ENCODE data around the gene HPSE2. TPM values are rescaled to one million over a fixed set of nuclear protein-coding genes. Genes with fewer than 3 reads are reported as not detected.

HPSE2 gene
- total and polyA plus RNA-seq, 2 of the 8 experiments (the other 6 are each of a cell fraction or from before 2014, with no cell fraction given) = 0.41 to 0.58 TPM

DNA sequence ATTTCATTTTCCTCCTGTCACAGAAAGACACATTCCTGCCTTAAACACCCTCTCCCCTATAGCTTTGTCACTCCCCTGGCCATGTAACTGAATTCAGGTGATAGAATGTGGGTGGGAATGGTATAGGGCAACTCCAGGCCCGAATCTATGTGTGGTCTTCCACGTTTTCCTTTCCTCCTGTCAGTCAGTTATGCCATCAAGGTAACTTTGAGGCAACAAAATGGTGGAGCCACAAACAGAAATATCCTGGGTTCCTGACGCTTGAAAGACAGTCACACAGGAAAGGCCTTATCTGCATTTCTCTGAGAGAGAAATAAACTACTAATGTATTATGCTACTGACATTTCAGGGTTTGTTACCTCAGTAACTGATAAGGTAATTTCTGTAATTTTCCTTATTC lies 326.8 kb downstream of the HPSE2 start:
- 86% methylated on average over 3 of the region's 3 CpGs; no CpG with 5 or more reads in 1 of the 2 experiments for WGBS, 2 experiments (ENCODE audit: extremely low coverage in 1 of 2, insufficient coverage in 1 of 2, insufficient read length in 1 of 2, insufficient replicate concordance in 2 of 2, low coverage in 1 of 2, low lambda C conversion rate in 2 of 2, missing lambda C conversion rate in 1 of 2)
- Histone ChIP-seq H4K5ac (ENCODE audit: insufficient read length, low read depth, low read length) (no peak overlapping the region), H4K8ac (ENCODE audit: extremely low read depth, insufficient read depth, low read length) (no peak overlapping the region), H4K91ac (replicated peaks; ENCODE audit: insufficient read length, low read length) (no peak overlapping the region), H2BK15ac (ENCODE audit: low read length) (no peak overlapping the region), H3K79me2 (ENCODE audit: control insufficient read depth in 1 of 2, insufficient read depth in 2 of 2, low read length in 2 of 2) (no peaks in the 10 kb centered on the region), H3K27me3 (replicated peaks in 1 of 4; ENCODE audit: control insufficient read depth in 3 of 4, extremely low read depth in 1 of 4, insufficient read depth in 3 of 4, low read length in 3 of 4) (no peaks in the 10 kb centered on the region), H2AFZ (ENCODE audit: low read length) (no peak overlapping the region), H3K14ac (ENCODE audit: insufficient read length) (no peak overlapping the region), H3K36me3 (ENCODE audit: control insufficient read depth in 2 of 4, insufficient read depth in 4 of 4, low read length in 3 of 4) (no peaks in the 10 kb centered on the region), H3K4me3 (ENCODE audit: extremely low read depth in 1 of 4, insufficient read depth in 2 of 4, low read depth in 3 of 4, low read length in 4 of 4) (no peak overlapping the region), H3K56ac (replicated peaks; ENCODE audit: insufficient read length, low read depth, low read length) (no peak overlapping the region), H3K18ac (ENCODE audit: extremely low read depth, low read length) (no peak overlapping the region), H2BK120ac (replicated peaks; ENCODE audit: low read depth, low read length) (no peak overlapping the region), H3K9me3 (ENCODE audit: insufficient read depth in 2 of 2, low read depth in 1 of 2, low read length in 1 of 2) (no peaks in the 10 kb centered on the region), H3K4me2 (ENCODE audit: insufficient read depth in 1 of 2, low read depth in 2 of 2, low read length in 2 of 2) (no peak overlapping the region), H3K9ac (replicated peaks in 1 of 4; ENCODE audit: extremely low read depth in 1 of 4, low read depth in 3 of 4, low read length in 3 of 4) (no peak overlapping the region), H3K79me1 (ENCODE audit: low read depth, low read length) (no peaks in the 10 kb centered on the region), H2BK5ac (ENCODE audit: low read depth, low read length) (no peak overlapping the region), H3K23me2 (ENCODE audit: low read depth, low read length) (no peaks in the 10 kb centered on the region), H2BK20ac (ENCODE audit: low read length) (no peak overlapping the region), H3K23ac (ENCODE audit: insufficient read length) (no peak overlapping the region), H2AK5ac (ENCODE audit: low read depth, low read length) (no peak overlapping the region), H3K4ac (replicated peaks; ENCODE audit: insufficient read length, low read depth, low read length) (no peak overlapping the region), H4K20me1 (replicated peaks in 1 of 2; ENCODE audit: control insufficient read depth in 1 of 2, insufficient read depth in 2 of 2, low read length in 2 of 2) (no peaks in the 10 kb centered on the region), H3K27ac (ENCODE audit: low read depth, low read length) (no peak overlapping the region), H3K4me1 (replicated peaks in 1 of 4; ENCODE audit: control insufficient read depth in 3 of 4, insufficient read depth in 4 of 4, low read length in 3 of 4) (no peaks in the 10 kb centered on the region), H2BK12ac (ENCODE audit: low read depth, low read length) (no peak overlapping the region)
- ChIA-PET CTCF (ENCODE audit: partially characterized antibody) (no interaction called here), POLR2A (ENCODE audit: partially characterized antibody) (no interaction called here)
- FAIRE-seq (no peak), DNase-seq (ENCODE audit: low read depth in 1 of 2, low spot score in 2 of 2) (no peak)
- TF ChIP-seq HDAC6 (IDR thresholded peaks at IDR 0.05; ENCODE audit: low read depth, low read length) (no peak), FOSL1 (IDR thresholded peaks at IDR 0.05; ENCODE audit: insufficient read depth, low read depth, low read length) (no peak), YY1 (IDR thresholded peaks at IDR 0.05; ENCODE audit: low read depth, low read length) (no peak), BCL11A (IDR thresholded peaks at IDR 0.05; ENCODE audit: low read depth in 2 of 2, low read length in 2 of 2) (no peak), SIN3A (conservative IDR thresholded peaks at IDR 0.05 in 1 of 2, IDR thresholded peaks at IDR 0.05 in 1 of 2; ENCODE audit: low read depth in 1 of 2, low read length in 2 of 2) (no peak), RXRA (IDR thresholded peaks at IDR 0.05; ENCODE audit: insufficient read depth, low read depth, low read length) (no peak), TAF1 (IDR thresholded peaks at IDR 0.05; ENCODE audit: low read depth, low read length) (no peak), BRCA1 (IDR thresholded peaks at IDR 0.05; ENCODE audit: low read depth, low read length) (no peak), KDM5A (IDR thresholded peaks at IDR 0.05; ENCODE audit: low read length) (no peak), SRF (IDR thresholded peaks at IDR 0.05; ENCODE audit: low read depth, low read length) (no peak), CHD2 (IDR thresholded peaks at IDR 0.05; ENCODE audit: low read length) (no peak), NANOG (IDR thresholded peaks at IDR 0.05; ENCODE audit: insufficient read depth, low read depth, low read length, poor library complexity, severe bottlenecking) (no peak)
- TF ChIP-seq, protein P1, sequence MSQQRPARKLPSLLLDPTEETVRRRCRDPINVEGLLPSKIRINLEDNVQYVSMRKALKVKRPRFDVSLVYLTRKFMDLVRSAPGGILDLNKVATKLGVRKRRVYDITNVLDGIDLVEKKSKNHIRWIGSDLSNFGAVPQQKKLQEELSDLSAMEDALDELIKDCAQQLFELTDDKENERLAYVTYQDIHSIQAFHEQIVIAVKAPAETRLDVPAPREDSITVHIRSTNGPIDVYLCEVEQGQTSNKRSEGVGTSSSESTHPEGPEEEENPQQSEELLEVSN (IDR thresholded peaks at IDR 0.05) = no peak
- TF ChIP-seq, protein P2, sequence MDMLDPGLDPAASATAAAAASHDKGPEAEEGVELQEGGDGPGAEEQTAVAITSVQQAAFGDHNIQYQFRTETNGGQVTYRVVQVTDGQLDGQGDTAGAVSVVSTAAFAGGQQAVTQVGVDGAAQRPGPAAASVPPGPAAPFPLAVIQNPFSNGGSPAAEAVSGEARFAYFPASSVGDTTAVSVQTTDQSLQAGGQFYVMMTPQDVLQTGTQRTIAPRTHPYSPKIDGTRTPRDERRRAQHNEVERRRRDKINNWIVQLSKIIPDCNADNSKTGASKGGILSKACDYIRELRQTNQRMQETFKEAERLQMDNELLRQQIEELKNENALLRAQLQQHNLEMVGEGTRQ (IDR thresholded peaks at IDR 0.05; ENCODE audit: low read length) = no peak

Measured in H1 (cell line).